Activated T-cell treated with anti-CD3 and anti-CD28 coated beads for 1 hour (primary cell): ENCODE data around the gene TSC1.
"Not testable (repeated sequence)": the region's sequence is repeated elsewhere in the genome, so short reads cannot be mapped to it uniquely, and the experiment has no call there.

Source experiments
- DNase-seq: peaks from one replicate; pipeline ENCODE4 v3.0.0-alpha.2; 2020; ENCODE audit warnings: low read depth

The TSC1 gene

GRCh38 chr9:132976571-132976970 lies 32.2 kb upstream of the TSC1 start:
- DNase-seq = no peak

- DNase-seq = no peak
Observed at GRCh38 chr9:132975961-132976360, 31.5 kb upstream of the TSC1 start.

GRCh38 chr9:132973713-132974112 lies 29.3 kb upstream of the TSC1 start:
- DNase-seq = no peak

GRCh38 chr9:132973166-132973565 lies 28.8 kb upstream of the TSC1 start:
- DNase-seq = no peak

GRCh38 chr9:132970324-132971062 lies 26.1 kb upstream of the TSC1 start:
- no peak for DNase-seq

GRCh38 chr9:132969783-132970182 lies 25.4 kb upstream of the TSC1 start:
- no peak for DNase-seq

GRCh38 chr9:132967908-132968307 lies 23.5 kb upstream of the TSC1 start:
- not testable (repeated sequence) for DNase-seq

- DNase-seq = no peak
Observed at GRCh38 chr9:132965478-132965877, 21.1 kb upstream of the TSC1 start.

GRCh38 chr9:132961002-132961401 lies 16.6 kb upstream of the TSC1 start:
- no peak for DNase-seq

GRCh38 chr9:132957805-132958204 lies 13.4 kb upstream of the TSC1 start:
- no peak for DNase-seq

GRCh38 chr9:132955768-132956167 lies 11.4 kb upstream of the TSC1 start:
- no peak for DNase-seq

- DNase-seq = no peak
Observed at GRCh38 chr9:132955123-132955522, 10.7 kb upstream of the TSC1 start.

GRCh38 chr9:132949709-132950108 lies 5.3 kb upstream of the TSC1 start:
- DNase-seq = no peak

- no peak for DNase-seq
Observed at GRCh38 chr9:132948482-132949050, 4.2 kb upstream of the TSC1 start.

GRCh38 chr9:132947756-132948155 lies 3.3 kb upstream of the TSC1 start:
- DNase-seq = no peak

- DNase-seq = no peak
Observed at GRCh38 chr9:132946631-132947295, 2.3 kb upstream of the TSC1 start.

- DNase-seq = no peak
Observed at GRCh38 chr9:132946211-132946610, 1.8 kb upstream of the TSC1 start.

GRCh38 chr9:132945186-132946130 lies 1.0 kb upstream of the TSC1 start:
- no peak for DNase-seq

- no peak for DNase-seq
Observed at GRCh38 chr9:132943651-132944293, 644 bp downstream of the TSC1 start.

GRCh38 chr9:132942541-132943182 lies 1.8 kb downstream of the TSC1 start:
- DNase-seq = no peak

GRCh38 chr9:132939169-132939568 lies 5.2 kb downstream of the TSC1 start:
- no peak for DNase-seq
